Left cardiac atrium (tissue), 4 donors: Measurements from ENCODE around the gene GAMT. TPM values are rescaled to one million over a fixed set of nuclear protein-coding genes. Genes with fewer than 3 reads are reported as not detected.

Source experiments
- ATAC-seq, 2 donors: fragments of 200-7000 bp; cut with Tn5 transposase; one replicate each; pipeline ENCODE4 v1.9.1; 2020; ENCODE audit warnings: mild to moderate bottlenecking in 2 of 2, moderate library complexity in 2 of 2
- DNase-seq: peaks from one replicate; pipeline ENCODE4 v3.0.0-alpha.2; 2020
- intact Hi-C, 2 donors: fragments of 100-400 bp; cut with DNase I; formaldehyde crosslinking; loops; one replicate each; pipeline versions ENCODE4 v1.14.1 to v1.15.1; 2022 to 2023
- total RNA-seq, 2 donors: library from RNA; stranded (reverse); fragmentation: NEBNext Ultra II Directional; extraction: Animal tissue kit (Norgen Biotek cat#: 25700); gene quantifications; one replicate each; pipeline ENCODE4 v1.2.1, GENCODE V29; 2021
- donor health status: DM: no; HTN: yes; CAD: no.
- donor health status: DM: no; HTN: yes; CAD: no; lungs with severe emphysema.
- donor health status: DM: yes; HTN: yes; CAD: no.
- donor health status: Dilated cardiomyopathy.

GAMT gene
- total RNA-seq, 2 donors from 2014 or later = 36.0 to 48.1 TPM

DNA sequence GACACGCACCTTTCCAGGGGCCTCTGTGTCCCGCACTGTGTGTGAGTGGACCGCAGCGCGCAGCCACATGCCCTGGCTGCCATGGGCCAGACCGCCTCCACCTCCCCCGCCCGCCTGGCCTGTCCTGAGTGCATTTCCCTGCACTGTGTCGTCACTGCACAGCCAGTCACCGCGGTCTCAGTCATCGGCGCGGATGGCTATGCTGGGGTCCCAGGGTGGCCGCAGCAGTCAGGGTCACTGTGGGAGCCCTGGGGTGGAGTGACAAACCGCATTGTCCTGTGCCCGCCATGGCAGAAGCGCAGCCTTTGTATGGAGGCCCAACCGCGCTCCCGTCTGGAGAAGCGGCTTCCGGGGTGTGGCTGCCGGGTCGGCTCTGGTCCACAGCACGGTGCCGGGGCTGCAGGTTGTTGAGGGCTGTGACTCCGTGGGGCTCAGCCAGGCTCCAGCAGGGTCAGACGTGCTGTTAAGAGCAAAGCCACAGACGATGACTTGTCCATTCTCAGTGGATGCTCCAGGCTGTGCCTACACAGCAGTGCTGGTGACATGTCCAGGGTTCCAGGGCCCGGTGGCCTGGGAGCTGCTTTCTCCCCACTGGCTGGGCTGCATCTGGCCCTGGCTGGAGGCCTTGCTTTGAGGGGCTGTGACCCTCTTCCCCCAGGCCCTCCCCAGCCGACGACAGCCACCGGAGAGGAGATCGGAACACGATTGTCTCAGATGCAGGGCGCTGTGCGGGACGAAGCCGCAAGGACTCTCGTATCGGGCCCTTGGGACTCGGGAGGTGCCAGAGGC, 24.0 kb downstream of the GAMT start:
- intact Hi-C loops = no loop called here
- ATAC-seq = no peak
- no peak for DNase-seq

DNA sequence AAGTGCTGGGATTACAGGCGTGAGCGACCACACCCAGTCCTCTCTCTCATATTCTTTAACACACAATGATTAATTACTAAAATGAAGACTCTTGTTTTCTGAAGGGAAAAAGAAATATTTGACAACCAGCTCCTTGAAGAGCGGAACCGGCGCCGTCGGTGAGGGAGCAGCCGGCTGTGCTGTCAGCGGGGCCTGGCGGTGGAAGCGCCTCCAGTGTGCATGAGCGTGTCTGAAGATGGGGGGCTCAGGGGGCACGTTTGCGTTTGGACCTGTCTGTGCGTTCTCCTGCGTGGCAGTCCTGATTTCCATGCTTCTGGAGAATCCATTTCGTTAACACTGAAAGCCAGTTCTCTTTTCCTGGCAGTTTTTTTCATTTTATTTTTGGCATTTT, 24.9 kb downstream of the GAMT start:
- intact Hi-C loops = no loop called here
- ATAC-seq (no peak), DNase-seq (no peak)

DNA sequence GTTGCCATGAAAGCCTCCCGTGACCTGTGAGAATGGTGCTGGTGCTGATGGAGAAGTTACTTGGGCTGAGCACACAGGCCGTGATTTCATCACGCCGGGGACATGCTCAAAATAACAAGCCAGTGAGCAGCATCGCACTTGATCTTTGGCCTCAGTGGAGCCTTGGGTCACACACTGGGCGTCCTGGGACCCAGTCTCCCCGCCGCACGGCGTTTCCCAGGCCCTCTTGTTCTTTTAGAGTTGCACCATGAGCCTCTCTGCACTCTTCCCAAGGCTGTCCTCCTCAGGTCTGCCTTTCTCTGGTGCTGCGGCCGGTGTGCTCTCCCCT, 27.1 kb downstream of the GAMT start:
- intact Hi-C loops = no loop called here
- peak; percentile 5 to 9 for ATAC-seq
- DNase-seq = no peak

DNA sequence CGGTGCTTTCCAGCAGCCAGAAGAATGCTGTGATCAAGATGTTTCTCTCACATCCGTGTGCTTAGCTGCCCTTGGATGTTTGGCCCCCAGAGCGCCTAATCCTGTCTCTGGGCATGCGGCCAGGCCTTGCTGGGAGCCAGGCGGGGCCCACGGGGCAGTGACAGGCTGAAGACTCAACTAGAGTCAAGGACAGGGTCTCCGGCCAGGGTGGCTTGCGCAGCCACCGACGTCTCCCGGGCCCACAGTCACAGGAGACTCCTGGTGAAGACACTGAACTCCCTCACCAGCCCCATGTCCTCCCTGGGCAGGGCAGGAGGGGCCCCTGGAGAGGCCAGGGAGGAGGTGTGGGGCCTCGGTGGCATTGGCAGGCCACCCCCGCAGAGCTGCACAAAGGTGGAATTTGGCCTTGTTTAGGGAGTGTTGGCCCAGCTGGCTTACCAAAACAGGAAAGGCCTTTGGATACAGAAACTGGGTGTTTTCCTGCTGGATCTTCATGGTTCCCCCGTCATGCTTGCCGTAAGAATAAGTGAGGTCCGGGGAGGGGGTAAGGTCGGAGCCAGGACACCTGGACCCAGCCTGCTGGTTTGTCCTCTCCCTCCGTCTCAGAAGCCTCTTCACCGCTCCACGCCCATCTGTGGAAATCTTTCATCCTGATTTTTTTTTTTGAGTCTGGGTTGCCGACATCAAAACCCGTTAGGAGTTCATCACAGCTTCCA, 27.6 kb downstream of the GAMT start:
- DNase-seq (peak; percentile 78), ATAC-seq (peak; percentile 77 to 82)
- intact Hi-C loops = no loop called here

DNA sequence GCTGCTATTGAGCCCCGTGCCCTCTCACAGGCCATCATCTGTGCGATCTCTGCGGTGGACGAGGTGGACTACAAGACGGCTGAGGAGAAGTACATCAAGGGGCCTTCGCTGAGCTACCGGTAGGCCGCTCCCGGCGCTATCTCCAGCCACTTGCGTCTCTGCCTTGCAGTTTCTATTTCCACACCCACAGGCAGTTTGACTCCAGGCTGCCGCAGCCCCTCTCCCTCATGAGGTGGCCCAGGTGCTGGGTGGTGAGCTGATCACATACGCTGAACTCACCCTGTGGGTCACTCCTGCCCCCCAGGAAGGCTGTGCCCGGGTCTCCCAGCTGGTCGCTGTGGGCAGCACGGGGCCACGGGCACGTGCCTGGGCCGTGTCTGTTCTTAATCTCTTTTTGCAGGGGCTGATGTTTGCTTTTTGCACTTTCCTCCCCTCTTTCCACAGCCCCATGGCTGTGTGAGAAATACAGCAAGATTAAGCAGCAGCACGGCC, 28.3 kb downstream of the GAMT start:
- intact Hi-C loops = no loop called here
- no peak for DNase-seq
- ATAC-seq = peak in 1 of 2 donors; percentile 3

DNA sequence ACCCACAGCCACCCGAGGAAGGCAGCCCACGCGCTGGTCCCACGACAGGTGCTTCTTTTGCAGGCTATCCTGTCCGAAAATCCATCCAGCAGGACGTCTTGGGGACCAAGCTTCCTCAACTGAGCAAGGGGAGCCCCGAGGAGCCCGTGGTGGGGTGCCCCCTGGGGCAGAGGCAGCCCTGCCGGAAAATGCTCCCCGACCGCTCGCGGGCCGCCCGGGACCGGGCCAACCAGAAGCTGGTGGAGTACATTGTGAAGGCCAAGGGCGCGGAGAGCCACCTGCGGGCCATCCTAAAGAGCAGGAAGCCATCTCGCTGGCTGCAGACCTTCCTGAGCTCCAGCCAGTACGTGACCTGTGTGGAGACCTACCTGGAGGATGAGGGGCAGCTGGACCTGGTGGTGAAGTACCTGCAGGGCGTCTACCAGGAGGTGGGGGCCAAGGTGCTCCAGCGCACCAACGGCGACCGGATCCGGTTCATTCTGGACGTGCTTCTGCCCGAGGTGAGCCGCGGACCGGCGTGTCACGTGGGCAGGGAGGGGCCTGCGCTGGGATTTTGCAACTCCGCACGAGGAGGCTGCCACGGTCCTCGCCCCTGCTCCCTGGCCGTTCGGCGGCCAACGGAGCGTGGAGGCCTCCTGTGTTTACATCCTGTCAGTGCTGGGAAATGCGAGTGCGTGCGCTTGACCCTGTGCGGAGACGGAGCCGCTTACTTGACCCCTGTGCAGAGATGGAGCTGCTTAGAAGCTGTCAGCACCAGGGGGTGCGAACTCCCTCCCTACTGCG, 30.6 kb downstream of the GAMT start:
- ATAC-seq (peak in 1 of 2 donors; percentile 16), DNase-seq (no peak)
- intact Hi-C loops = no loop called here

DNA sequence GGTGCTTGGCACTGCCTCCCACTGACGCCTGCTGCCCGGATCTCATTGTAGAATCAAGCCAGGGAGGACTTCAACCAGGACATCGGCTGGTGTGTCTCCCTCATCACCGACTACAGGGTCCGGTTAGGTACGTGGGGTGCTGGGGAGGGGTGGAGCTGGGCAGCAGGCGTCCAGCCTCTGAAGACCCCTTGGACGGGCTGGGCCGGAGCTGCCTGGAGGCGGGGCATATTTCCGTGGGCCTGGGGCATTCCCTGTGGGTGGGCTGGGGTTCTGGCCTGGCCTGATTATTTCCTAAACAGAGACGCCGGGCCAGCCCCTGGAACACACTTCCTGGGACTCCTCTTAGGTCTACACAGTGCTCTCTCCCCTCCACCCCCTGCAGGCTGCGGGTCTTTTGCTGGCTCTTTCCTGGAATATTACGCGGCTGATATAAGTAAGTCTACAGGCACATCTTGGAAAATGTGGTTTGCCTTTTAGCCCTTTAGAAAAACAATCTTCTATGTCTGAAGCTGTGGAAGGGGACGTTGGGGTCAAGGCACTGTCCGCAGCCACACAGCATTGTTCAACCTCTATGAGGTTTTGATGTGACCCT, 32.0 kb downstream of the GAMT start:
- no peak for ATAC-seq
- intact Hi-C loops = no loop called here
- no peak for DNase-seq

DNA sequence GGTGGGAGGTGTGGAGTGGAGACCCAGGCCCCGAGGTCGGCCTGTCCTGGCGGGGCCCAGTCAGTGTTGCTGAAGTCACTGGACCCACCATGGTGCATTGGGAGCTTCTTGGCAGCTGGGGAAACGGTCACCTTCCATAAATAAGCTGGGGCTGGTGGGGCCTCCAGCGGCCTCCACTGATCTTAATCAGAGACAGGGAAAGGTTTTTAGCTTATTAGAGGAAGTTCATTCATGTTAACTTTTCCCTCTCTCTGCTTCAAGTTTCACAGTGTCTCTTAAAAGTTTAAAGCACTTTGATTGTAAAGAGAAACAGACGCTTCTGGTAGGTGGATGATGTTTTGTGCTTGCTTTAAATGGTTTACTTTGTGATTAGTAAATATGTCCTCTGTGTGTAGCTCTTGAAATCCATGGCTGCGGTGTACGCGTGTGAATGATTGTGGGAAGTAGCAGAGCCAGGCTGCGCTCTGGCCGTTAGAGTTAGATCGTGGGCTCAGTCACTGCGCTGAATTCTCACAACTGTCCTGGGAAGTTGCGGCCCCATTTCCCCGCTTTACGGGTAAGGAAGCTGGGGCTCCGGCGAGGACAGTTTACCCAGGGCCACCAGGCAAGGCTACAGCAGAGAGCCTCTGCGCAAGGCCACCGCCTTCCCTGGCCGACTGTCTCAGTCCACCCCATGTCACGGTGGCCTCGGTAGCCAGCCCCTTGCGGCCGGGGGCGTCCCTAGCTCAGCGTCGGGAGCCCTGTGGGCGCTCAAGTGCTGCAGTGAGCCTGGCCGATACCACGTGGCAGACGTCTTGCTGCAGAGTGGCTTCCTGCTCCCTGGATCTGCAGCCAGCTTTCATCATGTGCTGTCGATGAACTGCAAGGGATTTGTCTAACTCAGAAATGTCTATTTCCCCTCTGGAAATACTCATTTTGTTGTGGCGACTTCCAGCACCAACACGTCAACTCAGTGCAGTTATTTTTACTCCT, 34.2 kb downstream of the GAMT start:
- intact Hi-C loops = no loop called here
- ATAC-seq = no peak
- DNase-seq = no peak

DNA sequence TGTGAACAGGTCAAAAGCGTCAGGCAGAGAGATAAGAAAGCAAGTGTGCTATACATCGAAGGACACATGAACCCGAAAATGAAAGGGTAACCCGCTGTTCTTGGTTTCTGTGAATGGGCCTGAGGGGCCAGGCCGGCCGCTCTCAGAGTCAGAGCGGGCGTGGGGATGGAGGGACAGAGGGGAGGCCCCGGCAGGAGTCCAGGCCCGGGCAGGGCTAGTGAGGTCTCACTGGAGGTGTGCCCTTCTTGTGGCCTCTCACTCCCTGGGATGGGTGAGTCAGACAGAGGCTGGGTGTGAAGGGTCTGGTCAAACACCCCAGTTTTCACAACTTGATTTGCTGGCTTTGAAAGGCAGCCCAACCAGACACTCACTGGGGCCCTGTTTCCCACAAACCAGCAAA, 35.0 kb downstream of the GAMT start:
- ATAC-seq (no peak), DNase-seq (no peak)
- intact Hi-C loops = no loop called here

DNA sequence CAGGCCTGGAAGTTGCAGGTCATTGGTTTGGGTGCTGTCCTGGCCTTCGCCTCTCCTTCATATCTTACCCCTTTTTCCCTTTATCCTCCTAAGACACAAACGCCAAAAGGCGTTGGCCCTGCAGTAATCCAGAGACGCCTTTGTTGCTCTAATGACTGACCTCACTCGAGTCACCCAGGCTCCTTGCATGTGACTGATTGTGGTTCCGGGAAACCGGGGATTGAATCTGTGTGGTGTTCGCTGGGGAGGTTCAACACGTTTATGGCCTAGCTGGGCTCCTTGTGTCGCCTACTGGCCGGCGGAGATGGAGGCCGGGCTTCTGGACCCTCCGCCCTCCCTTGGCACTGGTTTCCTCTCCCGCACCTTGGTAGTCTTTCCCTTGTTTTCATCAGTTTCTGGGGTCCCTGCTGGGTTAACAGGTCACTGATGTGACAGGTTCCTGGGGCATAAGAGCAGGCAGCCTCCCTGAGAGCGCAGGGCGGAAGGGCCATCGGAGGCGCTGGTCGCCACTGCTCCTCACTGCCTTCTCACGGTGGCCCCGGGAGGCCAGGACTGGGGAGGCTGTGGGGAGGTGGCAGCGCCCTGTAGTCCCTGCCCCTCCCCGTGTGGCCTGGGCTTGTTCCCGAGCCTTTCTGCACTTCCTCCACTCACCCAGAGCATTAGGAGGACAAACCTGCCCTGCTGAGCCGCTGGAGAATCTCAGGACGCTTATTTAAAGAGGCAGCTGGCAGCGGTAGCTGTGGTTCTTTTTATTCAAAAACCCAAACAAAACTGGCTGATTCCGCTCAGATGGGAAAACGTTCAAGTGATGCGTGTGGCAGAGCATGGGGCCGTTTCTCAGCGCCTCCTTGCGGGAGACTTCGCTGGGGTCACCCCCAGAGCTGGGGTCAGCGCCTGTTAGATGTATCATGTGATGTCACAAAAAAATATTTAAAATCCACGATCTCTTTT, 35.7 kb downstream of the GAMT start:
- intact Hi-C loops = no loop called here
- ATAC-seq = no peak

DNA sequence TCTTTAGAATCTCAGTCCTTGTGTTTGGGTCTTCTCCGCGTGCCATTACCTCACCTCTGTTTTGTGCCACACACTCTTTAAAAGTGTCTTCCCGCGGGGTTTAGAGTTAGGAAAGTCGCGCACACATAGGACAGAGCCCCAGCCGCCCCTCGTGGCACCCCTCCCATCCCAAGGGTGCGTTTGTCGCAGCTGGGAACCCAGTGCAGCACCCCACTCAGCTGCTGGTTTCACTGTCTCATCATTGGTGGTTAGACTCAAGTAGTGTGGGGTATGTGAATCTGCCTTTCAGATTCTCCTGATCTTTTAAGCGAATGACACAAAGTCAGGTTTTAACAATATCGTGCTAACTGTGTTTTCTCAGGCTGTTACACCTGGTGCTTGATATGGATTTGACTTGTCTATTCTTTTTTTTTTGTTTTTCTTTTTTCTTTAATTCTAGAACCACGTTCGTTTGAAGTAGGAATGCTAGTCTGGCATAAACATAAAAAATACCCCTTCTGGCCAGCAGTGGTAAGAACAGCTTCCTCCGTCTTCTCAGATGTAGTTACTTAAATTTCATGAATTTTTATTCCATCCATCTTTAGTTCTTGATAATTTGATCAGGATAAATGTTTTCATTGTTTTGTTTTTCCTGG, 37.2 kb downstream of the GAMT start:
- intact Hi-C loops = no loop called here
- no peak for ATAC-seq
- DNase-seq = no peak

More for the DNA sequence above, 35.7 kb downstream of the GAMT start:
- DNase-seq = no peak

DNA sequence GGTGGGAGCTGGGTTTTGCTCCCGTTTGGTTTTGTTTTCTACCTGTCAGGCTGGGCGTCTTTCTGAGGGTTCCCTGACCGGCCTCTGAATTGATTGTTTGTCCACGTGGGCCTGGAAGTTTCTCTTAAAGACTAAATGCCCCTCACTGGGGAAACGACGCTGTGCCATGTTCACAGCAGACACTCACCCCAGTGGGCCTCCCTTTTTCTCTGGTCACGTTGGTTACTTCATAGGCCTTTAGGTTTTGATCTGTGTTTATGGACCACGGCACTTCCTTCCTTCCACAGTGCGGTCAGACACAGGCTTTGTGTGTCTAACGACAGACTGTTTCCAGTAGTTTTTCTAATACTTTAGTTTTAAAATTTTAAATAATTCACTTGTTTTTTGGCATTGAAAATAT, 37.7 kb downstream of the GAMT start:
- ATAC-seq = no peak
- no peak for DNase-seq
- intact Hi-C loops = no loop called here

DNA sequence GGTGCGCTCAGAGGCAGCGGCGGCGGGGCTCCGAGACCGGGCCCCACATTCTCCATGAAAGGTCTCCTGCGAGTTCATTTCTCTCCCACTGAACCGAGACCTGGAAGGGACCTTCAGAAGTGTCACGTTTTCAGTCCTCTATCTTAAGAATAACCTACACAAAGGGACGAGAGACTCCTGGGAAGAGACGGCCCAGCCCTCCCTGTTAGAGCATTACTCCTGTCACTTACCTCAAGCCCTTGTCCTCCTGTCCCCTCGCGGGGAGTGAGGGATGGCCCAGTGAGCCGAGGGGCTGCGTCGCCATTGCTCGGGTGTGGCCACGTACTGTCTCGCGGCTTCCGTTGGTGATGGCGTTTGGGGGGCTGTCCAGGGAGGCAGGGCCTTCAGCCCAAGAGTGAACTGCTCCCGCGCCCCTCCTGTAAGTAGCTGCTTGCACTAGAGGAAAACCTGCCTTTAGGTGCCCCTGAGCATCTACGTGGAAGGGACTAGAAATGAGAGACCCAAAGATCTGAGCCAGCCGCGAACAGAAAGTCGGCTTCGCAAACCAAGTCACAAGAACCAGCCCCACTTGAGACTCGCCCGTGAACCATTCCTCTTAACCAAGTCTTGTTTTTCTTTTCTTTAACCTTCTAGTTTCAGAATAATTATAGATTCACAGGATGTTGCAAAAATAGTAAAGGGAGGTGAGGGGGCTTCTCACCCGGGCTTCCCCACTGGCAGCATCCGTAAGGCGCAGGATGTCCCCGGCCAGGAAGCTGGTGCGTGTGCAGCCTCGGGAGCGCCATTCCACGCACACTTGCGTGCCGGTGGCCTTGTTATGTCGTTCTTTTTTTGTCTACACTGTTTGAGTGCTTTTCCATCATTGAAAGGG, 38.7 kb downstream of the GAMT start:
- no peak for ATAC-seq

DNA sequence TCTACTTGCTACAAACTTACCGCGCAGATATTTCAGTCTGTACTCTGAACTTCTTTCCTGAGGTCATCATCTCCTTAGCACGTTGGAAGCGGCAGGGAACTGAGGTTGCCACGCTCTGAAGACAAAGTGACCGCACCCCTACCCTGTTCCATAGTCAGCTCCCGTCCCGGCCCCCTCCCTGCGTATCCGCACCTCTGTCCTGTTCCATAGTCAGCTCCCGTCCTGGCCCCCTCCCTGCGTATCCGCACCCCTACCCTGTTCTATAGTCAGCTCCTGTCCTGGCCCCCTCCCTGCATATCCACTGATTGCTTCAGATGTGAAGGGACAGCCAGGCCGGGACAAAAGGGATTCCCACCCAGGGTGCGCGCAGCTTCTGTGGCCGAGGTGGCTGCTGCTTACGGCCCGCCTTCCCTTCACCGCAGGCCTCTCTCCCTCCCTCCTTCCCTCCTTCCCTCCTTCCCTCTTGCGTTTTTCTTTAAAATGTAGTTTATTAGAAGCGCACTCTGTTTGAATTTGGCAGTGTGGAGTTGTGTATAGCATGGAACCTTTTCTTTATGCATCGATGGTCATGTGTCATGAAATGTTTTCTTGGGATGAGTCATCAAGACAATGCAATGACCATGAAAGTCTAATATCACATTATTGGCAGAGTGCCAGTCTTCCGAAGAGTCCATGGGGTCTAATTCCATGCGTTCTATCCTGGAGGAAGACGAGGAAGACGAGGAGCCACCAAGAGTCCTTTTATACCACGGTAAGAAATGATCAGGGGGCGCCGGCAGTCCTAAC, 39.5 kb downstream of the GAMT start:
- DNase-seq = no peak
- intact Hi-C loops = no loop called here
- ATAC-seq = peak; percentile 14 to 17

More for the DNA sequence above, 38.7 kb downstream of the GAMT start:
- DNase-seq = no peak
- intact Hi-C loops = no loop called here

DNA sequence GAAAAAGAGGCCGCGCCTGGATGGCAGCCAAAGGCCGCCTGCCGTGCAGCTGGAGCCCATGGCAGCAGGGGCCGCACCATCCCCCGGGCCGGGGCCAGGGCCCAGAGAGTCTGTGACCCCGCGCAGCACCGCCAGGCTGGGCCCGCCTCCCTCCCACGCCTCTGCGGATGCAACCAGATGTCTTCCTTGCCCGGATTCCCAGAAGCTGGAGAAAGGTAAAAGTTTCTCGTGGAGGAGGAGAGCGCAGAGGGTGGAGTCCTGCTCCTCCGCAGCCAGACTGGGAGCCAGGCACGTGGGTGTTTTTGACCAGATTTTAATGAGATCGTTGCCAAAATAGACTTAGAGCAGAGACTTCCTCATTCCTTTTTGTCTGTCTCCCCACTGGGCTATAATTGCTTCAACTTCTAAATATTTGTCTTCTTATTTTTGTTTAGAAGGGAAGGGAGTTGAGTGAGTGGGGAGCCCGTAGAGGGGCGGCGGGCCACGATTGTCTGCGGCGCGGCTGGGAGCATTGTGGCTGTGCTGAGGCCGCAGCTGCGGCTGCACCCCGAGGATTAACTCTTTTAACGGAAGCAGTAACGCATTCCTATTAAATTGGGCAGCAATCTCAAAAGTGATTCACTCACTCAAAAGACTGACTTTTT, 40.4 kb downstream of the GAMT start:
- ATAC-seq (peak; percentile 83 to 91), DNase-seq (peak; percentile 77)
- intact Hi-C loops = no loop called here
